ENCODE measurements around the gene FBXO33. TPM values are rescaled to one million over a fixed set of nuclear protein-coding genes. Genes with fewer than 3 reads are reported as not detected.

The FBXO33 gene
- total RNA-seq, 2 experiments from 2014 or later: 94.6 to 97.4 TPM

GRCh38 chr14:39469094-39469710 lies 37.0 kb upstream of the FBXO33 start:
- POLR2A ChIA-PET: no interaction called here
- Histone ChIP-seq H3K9me3 (ENCODE audit: control insufficient read depth in 1 of 2, insufficient read depth in 1 of 2, low read length in 2 of 2) (no peaks in the 10 kb centered on the region), H3K36me3 (ENCODE audit: insufficient read depth, low read length) (no peaks in the 10 kb centered on the region), H3K27me3 (ENCODE audit: control insufficient read depth in 1 of 2, insufficient read depth in 2 of 2, low read length in 2 of 2) (no peaks in the 10 kb centered on the region), H3K4me1 (ENCODE audit: insufficient read depth, low read length) (no peaks in the 10 kb centered on the region), H3K27ac (ENCODE audit: low read depth in 1 of 2, low read length in 2 of 2) (no peak overlapping the region), H3K4me3 (ENCODE audit: low read length) (no peak overlapping the region)
- Mint-ChIP-seq H3K4me1 (ENCODE audit: low read depth) (no peaks in the 10 kb centered on the region), H3K27me3 (peaks cover 5% of the 10 kb centered on the region), H3K9me3 (peaks cover 2% of the 10 kb centered on the region), H3K4me3 (no peak overlapping the region), H3K27ac (no peak overlapping the region), H3K36me3 (ENCODE audit: low read depth) (peaks cover 4% of the 10 kb centered on the region)
- no peak for TF ChIP-seq CTCF (IDR thresholded peaks at IDR 0.05)
- DNase-seq (peak in 11 of 14 experiments; percentile 1 to 45 (median 19)), ATAC-seq (ENCODE audit: poor library complexity) (peak; percentile 46)
- CTCF ChIA-PET: no interaction called here
- intact Hi-C loops (cut with DNase I, micrococcal nuclease): no loop called here

- no peak overlapping the region for H3K27ac Mint-ChIP-seq
- no peaks in the 10 kb centered on the region for H3K4me1 ChIP-seq (ENCODE audit: insufficient read depth, low read length)
- no peak overlapping the region for H3K4me3 ChIP-seq (ENCODE audit: low read length)
- H3K27me3 Mint-ChIP-seq: peaks cover 5% of the 10 kb centered on the region
- H3K4me3 Mint-ChIP-seq: no peak overlapping the region
- no peaks in the 10 kb centered on the region for H3K27me3 ChIP-seq (ENCODE audit: control insufficient read depth in 1 of 2, insufficient read depth in 2 of 2, low read length in 2 of 2)
- intact Hi-C loops (cut with DNase I, micrococcal nuclease): no loop called here
- H3K36me3 ChIP-seq (ENCODE audit: insufficient read depth, low read length): no peaks in the 10 kb centered on the region
- peaks cover 2% of the 10 kb centered on the region for H3K9me3 Mint-ChIP-seq
- DNase-seq: peak in 4 of 14 experiments; percentile 3 to 12 (median 11)
- POLR2A ChIA-PET: no interaction called here
- H3K27ac ChIP-seq (ENCODE audit: low read depth in 1 of 2, low read length in 2 of 2): no peak overlapping the region
- no peaks in the 10 kb centered on the region for H3K9me3 ChIP-seq (ENCODE audit: control insufficient read depth in 1 of 2, insufficient read depth in 1 of 2, low read length in 2 of 2)
- H3K4me1 Mint-ChIP-seq (ENCODE audit: low read depth): no peaks in the 10 kb centered on the region
- no peaks in the 10 kb centered on the region for H3K36me3 Mint-ChIP-seq (ENCODE audit: low read depth)
- ATAC-seq (ENCODE audit: poor library complexity): no peak
- no peak for TF ChIP-seq CTCF (IDR thresholded peaks at IDR 0.05)
- CTCF ChIA-PET: no interaction called here
Measured at GRCh38 chr14:39467889-39468524, 35.8 kb upstream of the FBXO33 start.

- Mint-ChIP-seq H3K4me3 (no peak overlapping the region), H3K27me3 (peaks cover 4% of the 10 kb centered on the region), H3K4me1 (ENCODE audit: low read depth) (no peaks in the 10 kb centered on the region), H3K27ac (no peak overlapping the region), H3K9me3 (no peaks in the 10 kb centered on the region), H3K36me3 (ENCODE audit: low read depth) (no peaks in the 10 kb centered on the region)
- Histone ChIP-seq H3K27me3 (ENCODE audit: control insufficient read depth in 1 of 2, insufficient read depth in 2 of 2, low read length in 2 of 2) (no peaks in the 10 kb centered on the region), H3K36me3 (ENCODE audit: insufficient read depth, low read length) (no peaks in the 10 kb centered on the region), H3K4me1 (ENCODE audit: insufficient read depth, low read length) (no peaks in the 10 kb centered on the region), H3K4me3 (ENCODE audit: low read length) (no peak overlapping the region), H3K9me3 (ENCODE audit: control insufficient read depth in 1 of 2, insufficient read depth in 1 of 2, low read length in 2 of 2) (no peaks in the 10 kb centered on the region), H3K27ac (ENCODE audit: low read depth in 1 of 2, low read length in 2 of 2) (no peak overlapping the region)
- ATAC-seq (ENCODE audit: poor library complexity) (no peak), DNase-seq (no peak)
- TF ChIP-seq CTCF (IDR thresholded peaks at IDR 0.05): no peak
- ChIA-PET POLR2A (no interaction called here), CTCF (interaction anchor here (1.7 kb wide), 1 partner anchor 11 kb away, joined by 6 read pairs; no protein-coding TSS in a partner anchor)
- intact Hi-C loops (cut with DNase I, micrococcal nuclease): no loop called here
Measured at GRCh38 chr14:39459795-39460478, 27.7 kb upstream of the FBXO33 start.
